Lower leg skin (tissue), 4 donors: Measurements from ENCODE around the gene NFAM1. TPM values are rescaled to one million over a fixed set of nuclear protein-coding genes. Genes with fewer than 3 reads are reported as not detected.

ENCODE experiments used
- DNase-seq, 2 donors: peaks; one replicate each; pipeline ENCODE4 v3.0.0-alpha.2; 2019; ENCODE audit warnings: low spot score in 2 of 2
- H3K4me3 ChIP-seq: fragments of 200-600 bp; sonication (generic); 2 replicates; pipeline ENCODE4 v1.5.1; 2017; ENCODE audit warnings: mild to moderate bottlenecking, low read depth; ENCODE audit not compliant: poor library complexity, severe bottlenecking
- POLR2A ChIP-seq, 2 donors: fragments of 450-650 bp; IDR thresholded peaks; one replicate each; pipeline ENCODE4 v1.6.1; 2016 to 2017; ENCODE audit warnings: antibody characterized with exemption in 2 of 2, mild to moderate bottlenecking in 1 of 2, moderate library complexity in 1 of 2
- WGBS, 2 donors: methylation state at CpG; one replicate each; pipeline ENCODE4 v1.1.5; 2018; 5-methylcytosine and 5-hydroxymethylcytosine counted together
- intact Hi-C: fragments of 100-400 bp; cut with DNase I; formaldehyde crosslinking; loops from one replicate; pipeline ENCODE4 v1.15.0; 2023; ENCODE audit warnings: low total_unique reads
- total RNA-seq, 4 donors: library from RNA; depleted of rRNA; stranded (reverse); fragments of >200 nt; gene quantifications; one replicate each; pipeline ENCODE4 v1.1.0, GENCODE V29; 2016
- TF ChIP-seq, protein P1 (sequence below), 3 donors: fragments of 450-650 bp; IDR thresholded peaks; one replicate each; pipeline ENCODE4 v1.5.1; 2016; ENCODE audit warnings: antibody characterized with exemption in 3 of 3, mild to moderate bottlenecking in 3 of 3, moderate library complexity in 2 of 3

The NFAM1 gene
- total RNA-seq, 4 donors from 2014 or later: 1.2 to 2.5 (median 1.3) TPM

DNA sequence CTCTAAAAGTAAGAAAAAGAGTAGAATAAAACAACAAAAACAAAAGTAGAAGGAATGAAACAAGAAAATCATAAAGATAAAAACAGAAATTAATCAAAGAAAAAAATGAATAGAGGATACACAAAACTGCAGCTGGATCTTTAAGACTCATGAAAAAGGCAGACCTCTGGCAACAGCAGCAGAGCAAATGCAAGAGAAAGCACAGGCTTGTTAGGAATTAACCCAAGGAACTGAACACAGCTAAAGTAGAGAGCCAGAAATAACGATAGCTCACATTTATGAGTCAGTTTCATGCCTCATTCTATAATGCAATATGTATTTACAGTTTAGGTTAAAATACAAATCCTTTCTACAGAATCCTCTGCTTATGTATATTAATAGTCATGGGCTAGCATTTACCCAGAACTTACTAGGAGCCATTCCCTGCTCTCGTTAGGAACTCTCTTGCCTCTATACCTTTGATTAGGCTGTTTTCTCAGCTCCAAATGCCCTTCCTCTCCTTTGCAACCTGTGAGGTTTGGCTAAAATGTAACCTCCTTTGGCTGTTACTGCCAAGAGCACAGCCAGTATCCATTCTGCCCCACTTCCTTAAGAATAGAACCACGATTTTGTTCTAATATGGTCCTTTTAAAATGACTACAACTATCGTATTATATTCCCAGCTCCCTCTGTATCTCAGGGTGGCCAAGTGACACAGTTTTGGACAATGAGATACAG lies 38.3 kb upstream of the NFAM1 start:
- intact Hi-C loops: no loop called here
- WGBS, 2 donors: 61 to 64% methylated on average over 4 of the region's 4 CpGs
- DNase-seq: no peak
- TF ChIP-seq, protein P1, sequence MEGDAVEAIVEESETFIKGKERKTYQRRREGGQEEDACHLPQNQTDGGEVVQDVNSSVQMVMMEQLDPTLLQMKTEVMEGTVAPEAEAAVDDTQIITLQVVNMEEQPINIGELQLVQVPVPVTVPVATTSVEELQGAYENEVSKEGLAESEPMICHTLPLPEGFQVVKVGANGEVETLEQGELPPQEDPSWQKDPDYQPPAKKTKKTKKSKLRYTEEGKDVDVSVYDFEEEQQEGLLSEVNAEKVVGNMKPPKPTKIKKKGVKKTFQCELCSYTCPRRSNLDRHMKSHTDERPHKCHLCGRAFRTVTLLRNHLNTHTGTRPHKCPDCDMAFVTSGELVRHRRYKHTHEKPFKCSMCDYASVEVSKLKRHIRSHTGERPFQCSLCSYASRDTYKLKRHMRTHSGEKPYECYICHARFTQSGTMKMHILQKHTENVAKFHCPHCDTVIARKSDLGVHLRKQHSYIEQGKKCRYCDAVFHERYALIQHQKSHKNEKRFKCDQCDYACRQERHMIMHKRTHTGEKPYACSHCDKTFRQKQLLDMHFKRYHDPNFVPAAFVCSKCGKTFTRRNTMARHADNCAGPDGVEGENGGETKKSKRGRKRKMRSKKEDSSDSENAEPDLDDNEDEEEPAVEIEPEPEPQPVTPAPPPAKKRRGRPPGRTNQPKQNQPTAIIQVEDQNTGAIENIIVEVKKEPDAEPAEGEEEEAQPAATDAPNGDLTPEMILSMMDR (IDR thresholded peaks at IDR 0.05): no peak
- no peak for TF ChIP-seq POLR2A (IDR thresholded peaks at IDR 0.05)
- H3K4me3 ChIP-seq: no peak overlapping the region

DNA sequence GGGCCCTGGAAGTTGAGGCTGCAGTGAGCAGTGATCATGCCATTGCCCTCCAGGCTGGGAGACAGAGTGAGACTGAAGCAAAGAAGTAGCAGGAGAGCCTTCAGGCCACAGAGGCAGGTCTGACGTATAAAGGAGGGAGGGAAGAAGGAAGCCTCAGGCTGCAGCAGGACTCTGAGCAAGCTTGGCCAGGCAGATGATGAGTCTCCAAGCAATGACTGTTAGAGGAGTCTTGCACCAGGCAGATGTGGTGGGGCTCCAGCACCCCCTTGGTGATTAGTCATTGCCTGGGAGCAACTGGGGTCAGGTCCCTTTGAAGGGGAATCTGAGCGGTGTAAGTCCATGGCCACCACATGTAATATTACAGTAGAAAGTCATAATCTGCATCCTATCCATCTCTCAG lies 36.6 kb upstream of the NFAM1 start:
- no peak overlapping the region for H3K4me3 ChIP-seq
- intact Hi-C loops: no loop called here
- TF ChIP-seq POLR2A (IDR thresholded peaks at IDR 0.05): no peak
- TF ChIP-seq, protein P1 (IDR thresholded peaks at IDR 0.05): no peak
- DNase-seq: no peak
- WGBS, 2 donors: 78 to 81% methylated on average over 2 of the region's 2 CpGs

DNA sequence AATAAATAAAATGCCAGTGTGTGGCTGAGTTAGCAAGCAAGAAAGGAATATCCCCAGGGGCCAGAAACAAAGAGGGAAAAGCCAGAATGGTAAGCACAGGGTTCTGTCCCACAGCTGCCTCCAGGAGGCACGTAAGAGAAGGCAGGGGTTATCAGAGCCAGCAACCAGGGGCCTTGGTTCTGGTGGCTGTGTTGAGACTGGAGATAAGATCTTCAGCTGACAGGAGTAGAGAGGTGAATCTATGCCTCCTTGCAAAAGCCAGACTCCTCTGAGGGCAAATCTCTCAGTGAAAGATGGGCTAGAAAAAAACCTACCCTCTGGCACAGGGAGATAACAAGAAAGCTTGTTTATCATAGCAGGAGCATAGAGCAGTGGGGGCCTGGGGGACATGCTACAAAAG lies 29.8 kb upstream of the NFAM1 start:
- no peak for DNase-seq
- TF ChIP-seq, protein P1 (IDR thresholded peaks at IDR 0.05): no peak
- no peak for TF ChIP-seq POLR2A (IDR thresholded peaks at IDR 0.05)
- no peak overlapping the region for H3K4me3 ChIP-seq
- WGBS, 2 donors: 44 to 48% methylated on average over 1 of the region's 1 CpG
- intact Hi-C loops: no loop called here

DNA sequence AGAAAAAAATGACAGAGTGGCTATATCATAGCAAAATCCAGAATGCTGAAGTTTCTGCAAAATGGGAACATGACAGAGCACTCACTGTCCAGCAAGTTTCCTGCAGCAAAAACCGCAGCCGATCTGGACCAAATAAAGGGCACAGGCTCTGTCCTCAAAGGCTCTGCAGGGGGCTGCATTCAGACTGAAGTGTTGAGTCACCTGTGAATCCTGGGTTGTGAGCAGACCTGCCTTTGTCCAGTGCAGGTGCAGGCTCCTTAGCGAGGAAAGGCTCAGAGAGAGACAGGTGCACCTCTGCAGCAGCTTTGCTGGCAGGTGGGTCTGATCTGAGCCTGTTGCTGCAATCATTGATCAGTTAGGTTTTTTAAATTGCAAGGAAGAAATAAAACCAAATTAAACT lies 29.3 kb upstream of the NFAM1 start:
- H3K4me3 ChIP-seq: no peak overlapping the region
- no peak for TF ChIP-seq POLR2A (IDR thresholded peaks at IDR 0.05)
- TF ChIP-seq, protein P1 (IDR thresholded peaks at IDR 0.05): no peak
- no peak for DNase-seq
- intact Hi-C loops: no loop called here
- 63 to 77% methylated on average over 3 of the region's 3 CpGs for WGBS, 2 donors

DNA sequence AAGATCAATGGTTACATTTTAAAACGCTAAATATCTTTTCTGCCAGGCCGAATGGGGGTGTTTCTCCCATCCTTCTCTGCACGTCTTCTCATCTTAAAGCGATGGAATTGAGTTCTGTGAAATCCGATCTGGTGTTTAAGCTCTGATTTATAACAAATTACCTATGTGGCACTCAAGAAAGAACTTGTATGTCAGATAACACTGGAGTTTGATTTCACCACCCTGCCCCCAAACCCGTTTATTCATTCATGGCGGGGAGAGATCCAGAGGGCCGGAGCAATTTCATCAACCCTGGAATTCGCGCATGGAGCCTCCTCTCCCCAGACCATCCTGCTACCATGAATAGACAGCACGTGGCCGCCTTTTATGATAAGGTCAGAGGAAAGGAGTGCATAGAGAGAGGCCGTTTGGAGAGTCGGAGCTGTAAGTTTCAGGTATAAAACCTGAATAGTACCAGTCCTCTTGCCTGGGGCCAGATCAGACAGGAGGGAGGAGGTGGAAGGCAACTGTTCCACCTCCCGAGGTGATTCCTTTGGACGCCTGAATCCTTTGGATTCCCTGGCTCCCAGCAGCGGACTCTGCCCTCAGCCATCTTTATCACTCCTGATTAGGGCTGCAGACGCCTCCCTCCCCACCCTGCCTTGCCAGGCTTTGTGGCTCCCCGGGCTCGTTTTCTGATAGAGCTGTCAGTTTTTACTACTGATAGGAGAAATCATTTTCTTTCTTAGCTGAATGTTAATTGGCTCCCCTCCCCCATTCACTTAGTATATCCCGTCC lies 27.3 kb upstream of the NFAM1 start:
- DNase-seq: no peak

More for the DNA sequence above, 27.3 kb upstream of the NFAM1 start:
- intact Hi-C loops: no loop called here
- TF ChIP-seq POLR2A (IDR thresholded peaks at IDR 0.05): no peak
- TF ChIP-seq, protein P1 (IDR thresholded peaks at IDR 0.05): no peak
- no peak overlapping the region for H3K4me3 ChIP-seq
- WGBS, 2 donors: 27 to 29% methylated on average over 21 of the region's 21 CpGs
